Measurements from ENCODE around the gene GTF2E1.

GTF2E1 gene

GRCh38 chr3:120763601-120764000 lies 21.1 kb downstream of the GTF2E1 start:
- Mint-ChIP-seq H3K9me3 (peaks cover 18% of the 10 kb centered on the region), H3K27me3 (ENCODE audit: low read depth, poor library complexity) (no peaks in the 10 kb centered on the region), H3K4me3 (no peak overlapping the region), H3K36me3 (ENCODE audit: low read depth) (peaks cover 34% of the 10 kb centered on the region), H3K4me1 (peaks cover 39% of the 10 kb centered on the region), H3K27ac (peak overlapping the region; percentile 80)
- no peak for TF ChIP-seq CTCF (IDR thresholded peaks at IDR 0.05)
- DNase-seq: no peak

GRCh38 chr3:120764206-120764605 lies 21.7 kb downstream of the GTF2E1 start:
- Mint-ChIP-seq H3K4me1 (peaks cover 39% of the 10 kb centered on the region), H3K36me3 (ENCODE audit: low read depth) (peaks cover 28% of the 10 kb centered on the region), H3K27me3 (ENCODE audit: low read depth, poor library complexity) (no peaks in the 10 kb centered on the region), H3K4me3 (no peak overlapping the region), H3K9me3 (peaks cover 12% of the 10 kb centered on the region), H3K27ac (peak overlapping the region; percentile 80)
- DNase-seq: peak; percentile 5
- no peak for TF ChIP-seq CTCF (IDR thresholded peaks at IDR 0.05)

GRCh38 chr3:120765830-120766493 lies 23.4 kb downstream of the GTF2E1 start:
- no peak for DNase-seq
- H3K4me3 Mint-ChIP-seq: no peak overlapping the region
- no peak overlapping the region for H3K27ac Mint-ChIP-seq
- peaks cover 11% of the 10 kb centered on the region for H3K36me3 Mint-ChIP-seq (ENCODE audit: low read depth)
- no peaks in the 10 kb centered on the region for H3K27me3 Mint-ChIP-seq (ENCODE audit: low read depth, poor library complexity)
- H3K4me1 Mint-ChIP-seq: peaks cover 39% of the 10 kb centered on the region
- no peaks in the 10 kb centered on the region for H3K9me3 Mint-ChIP-seq
- TF ChIP-seq CTCF (IDR thresholded peaks at IDR 0.05): no peak

GRCh38 chr3:120766576-120766975 lies 24.0 kb downstream of the GTF2E1 start:
- H3K4me3 Mint-ChIP-seq: no peak overlapping the region
- no peaks in the 10 kb centered on the region for H3K9me3 Mint-ChIP-seq
- peaks cover 39% of the 10 kb centered on the region for H3K4me1 Mint-ChIP-seq
- H3K27ac Mint-ChIP-seq: no peak overlapping the region
- H3K27me3 Mint-ChIP-seq (ENCODE audit: low read depth, poor library complexity): no peaks in the 10 kb centered on the region
- peaks cover 5% of the 10 kb centered on the region for H3K36me3 Mint-ChIP-seq (ENCODE audit: low read depth)
- TF ChIP-seq CTCF (IDR thresholded peaks at IDR 0.05): no peak
- no peak for DNase-seq

GRCh38 chr3:120767106-120767505 lies 24.6 kb downstream of the GTF2E1 start:
- peaks cover 2% of the 10 kb centered on the region for H3K36me3 Mint-ChIP-seq (ENCODE audit: low read depth)
- H3K27me3 Mint-ChIP-seq (ENCODE audit: low read depth, poor library complexity): no peaks in the 10 kb centered on the region
- DNase-seq: no peak
- TF ChIP-seq CTCF (IDR thresholded peaks at IDR 0.05): no peak
- H3K9me3 Mint-ChIP-seq: no peaks in the 10 kb centered on the region
- H3K4me1 Mint-ChIP-seq: peaks cover 39% of the 10 kb centered on the region
- H3K27ac Mint-ChIP-seq: peak overlapping the region; percentile 23
- H3K4me3 Mint-ChIP-seq: no peak overlapping the region

GRCh38 chr3:120769436-120769835 lies 26.9 kb downstream of the GTF2E1 start:
- no peak for DNase-seq
- Mint-ChIP-seq H3K27ac (no peak overlapping the region), H3K4me3 (no peak overlapping the region), H3K4me1 (peaks cover 23% of the 10 kb centered on the region), H3K36me3 (ENCODE audit: low read depth) (peaks cover 5% of the 10 kb centered on the region), H3K9me3 (no peaks in the 10 kb centered on the region), H3K27me3 (ENCODE audit: low read depth, poor library complexity) (no peaks in the 10 kb centered on the region)
- no peak for TF ChIP-seq CTCF (IDR thresholded peaks at IDR 0.05)
